ENCODE measurements around the gene RPN1.
A peak's percentile ranks its signal among the peaks of the same experiment; 100 is the strongest.
"Not testable (repeated sequence)": the region's sequence is repeated elsewhere in the genome, so short reads cannot be mapped to it uniquely, and the experiment has no call there.

Gene RPN1

GRCh38 chr3:128588147-128588546 lies 62.5 kb downstream of the RPN1 start:
- H3K4me3 Mint-ChIP-seq = no peak overlapping the region

GRCh38 chr3:128587391-128587790 lies 63.2 kb downstream of the RPN1 start:
- Mint-ChIP-seq H3K4me1 (ENCODE audit: low read depth) (peaks cover 7% of the 10 kb centered on the region), H3K36me3 (ENCODE audit: low read depth) (no peaks in the 10 kb centered on the region), H3K27ac (no peak overlapping the region), H3K4me3 (no peak overlapping the region), H3K27me3 (ENCODE audit: low read depth) (peaks cover 2% of the 10 kb centered on the region), H3K9me3 (peaks cover 5% of the 10 kb centered on the region)
- DNase-seq (ENCODE audit: low spot score) = no peak

More at GRCh38 chr3:128588147-128588546, 62.5 kb downstream of the RPN1 start:
- H3K9me3 Mint-ChIP-seq = peaks cover 5% of the 10 kb centered on the region
- peaks cover 7% of the 10 kb centered on the region for H3K4me1 Mint-ChIP-seq (ENCODE audit: low read depth)
- no peak overlapping the region for H3K27ac Mint-ChIP-seq
- no peak for DNase-seq (ENCODE audit: low spot score)
- peaks cover 2% of the 10 kb centered on the region for H3K27me3 Mint-ChIP-seq (ENCODE audit: low read depth)
- H3K36me3 Mint-ChIP-seq (ENCODE audit: low read depth) = no peaks in the 10 kb centered on the region

- H3K27ac Mint-ChIP-seq; H3K4me3 Mint-ChIP-seq; H3K9me3 Mint-ChIP-seq; H3K4me1 Mint-ChIP-seq (ENCODE audit: low read depth); DNase-seq (ENCODE audit: low spot score); H3K36me3 Mint-ChIP-seq (ENCODE audit: low read depth); H3K27me3 Mint-ChIP-seq (ENCODE audit: low read depth): not testable (repeated sequence)
These were observed 63.7 kb downstream of the RPN1 start for GRCh38 chr3:128586932-128587331.

- not testable (repeated sequence) for H3K27me3 Mint-ChIP-seq (ENCODE audit: low read depth); H3K36me3 Mint-ChIP-seq (ENCODE audit: low read depth); H3K9me3 Mint-ChIP-seq; DNase-seq (ENCODE audit: low spot score); H3K27ac Mint-ChIP-seq; H3K4me1 Mint-ChIP-seq (ENCODE audit: low read depth); H3K4me3 Mint-ChIP-seq
These were observed 64.2 kb downstream of the RPN1 start for GRCh38 chr3:128586391-128586790.

- Mint-ChIP-seq H3K9me3 (peaks cover 5% of the 10 kb centered on the region), H3K27me3 (ENCODE audit: low read depth) (no peaks in the 10 kb centered on the region), H3K4me3 (no peak overlapping the region), H3K27ac (no peak overlapping the region), H3K36me3 (ENCODE audit: low read depth) (no peaks in the 10 kb centered on the region), H3K4me1 (ENCODE audit: low read depth) (peaks cover 7% of the 10 kb centered on the region)
- DNase-seq (ENCODE audit: low spot score) = no peak
These were observed 64.6 kb downstream of the RPN1 start for GRCh38 chr3:128585974-128586373.

GRCh38 chr3:128585189-128585588 lies 65.4 kb downstream of the RPN1 start:
- Mint-ChIP-seq H3K27me3 (ENCODE audit: low read depth) (no peaks in the 10 kb centered on the region), H3K27ac (no peak overlapping the region), H3K4me1 (ENCODE audit: low read depth) (peaks cover 7% of the 10 kb centered on the region), H3K4me3 (no peak overlapping the region), H3K9me3 (peaks cover 4% of the 10 kb centered on the region), H3K36me3 (ENCODE audit: low read depth) (no peaks in the 10 kb centered on the region)
- DNase-seq (ENCODE audit: low spot score) = no peak

GRCh38 chr3:128584412-128585020 lies 66.1 kb downstream of the RPN1 start:
- DNase-seq (ENCODE audit: low spot score) = peak; percentile 18
- no peak overlapping the region for H3K27ac Mint-ChIP-seq
- peaks cover 7% of the 10 kb centered on the region for H3K4me1 Mint-ChIP-seq (ENCODE audit: low read depth)
- no peak overlapping the region for H3K4me3 Mint-ChIP-seq
- no peaks in the 10 kb centered on the region for H3K9me3 Mint-ChIP-seq
- H3K36me3 Mint-ChIP-seq (ENCODE audit: low read depth) = no peaks in the 10 kb centered on the region
- H3K27me3 Mint-ChIP-seq (ENCODE audit: low read depth) = no peaks in the 10 kb centered on the region

- Mint-ChIP-seq H3K4me1 (ENCODE audit: low read depth) (no peaks in the 10 kb centered on the region), H3K27me3 (ENCODE audit: low read depth) (no peaks in the 10 kb centered on the region), H3K9me3 (no peaks in the 10 kb centered on the region), H3K36me3 (ENCODE audit: low read depth) (no peaks in the 10 kb centered on the region), H3K4me3 (no peak overlapping the region), H3K27ac (no peak overlapping the region)
- no peak for DNase-seq (ENCODE audit: low spot score)
These were observed 69.1 kb downstream of the RPN1 start for GRCh38 chr3:128581566-128581965.

GRCh38 chr3:128579927-128580326 lies 70.7 kb downstream of the RPN1 start:
- Mint-ChIP-seq H3K4me1 (ENCODE audit: low read depth) (no peaks in the 10 kb centered on the region), H3K4me3 (no peak overlapping the region), H3K9me3 (no peaks in the 10 kb centered on the region), H3K27me3 (ENCODE audit: low read depth) (no peaks in the 10 kb centered on the region), H3K27ac (no peak overlapping the region), H3K36me3 (ENCODE audit: low read depth) (no peaks in the 10 kb centered on the region)
- no peak for DNase-seq (ENCODE audit: low spot score)

GRCh38 chr3:128578346-128578745 lies 72.3 kb downstream of the RPN1 start:
- no peak for DNase-seq (ENCODE audit: low spot score)
- Mint-ChIP-seq H3K4me1 (ENCODE audit: low read depth) (peaks cover 5% of the 10 kb centered on the region), H3K4me3 (no peak overlapping the region), H3K36me3 (ENCODE audit: low read depth) (no peaks in the 10 kb centered on the region), H3K9me3 (no peaks in the 10 kb centered on the region), H3K27me3 (ENCODE audit: low read depth) (peaks cover 14% of the 10 kb centered on the region), H3K27ac (no peak overlapping the region)

- Mint-ChIP-seq H3K4me1 (ENCODE audit: low read depth) (peaks cover 10% of the 10 kb centered on the region), H3K27ac (no peak overlapping the region), H3K9me3 (no peaks in the 10 kb centered on the region), H3K27me3 (ENCODE audit: low read depth) (peaks cover 18% of the 10 kb centered on the region), H3K4me3 (no peak overlapping the region), H3K36me3 (ENCODE audit: low read depth) (no peaks in the 10 kb centered on the region)
- DNase-seq (ENCODE audit: low spot score) = no peak
These were observed 72.9 kb downstream of the RPN1 start for GRCh38 chr3:128577711-128578110.

GRCh38 chr3:128576290-128576689 lies 74.3 kb downstream of the RPN1 start:
- Mint-ChIP-seq H3K36me3 (ENCODE audit: low read depth) (no peaks in the 10 kb centered on the region), H3K9me3 (no peaks in the 10 kb centered on the region), H3K27me3 (ENCODE audit: low read depth) (peaks cover 24% of the 10 kb centered on the region), H3K4me3 (no peak overlapping the region), H3K27ac (no peak overlapping the region), H3K4me1 (ENCODE audit: low read depth) (peaks cover 15% of the 10 kb centered on the region)
- no peak for DNase-seq (ENCODE audit: low spot score)

GRCh38 chr3:128575777-128576176 lies 74.8 kb downstream of the RPN1 start:
- H3K27ac Mint-ChIP-seq = no peak overlapping the region

GRCh38 chr3:128573707-128574162 lies 76.9 kb downstream of the RPN1 start:
- DNase-seq (ENCODE audit: low spot score) = no peak

More at GRCh38 chr3:128575777-128576176, 74.8 kb downstream of the RPN1 start:
- no peak for DNase-seq (ENCODE audit: low spot score)
- Mint-ChIP-seq H3K27me3 (ENCODE audit: low read depth) (peaks cover 27% of the 10 kb centered on the region), H3K4me1 (ENCODE audit: low read depth) (peaks cover 15% of the 10 kb centered on the region), H3K9me3 (no peaks in the 10 kb centered on the region), H3K4me3 (no peak overlapping the region), H3K36me3 (ENCODE audit: low read depth) (no peaks in the 10 kb centered on the region)

GRCh38 chr3:128573160-128573559 lies 77.5 kb downstream of the RPN1 start:
- Mint-ChIP-seq H3K4me1 (ENCODE audit: low read depth) (peaks cover 15% of the 10 kb centered on the region), H3K27me3 (ENCODE audit: low read depth) (peaks cover 27% of the 10 kb centered on the region), H3K9me3 (no peaks in the 10 kb centered on the region), H3K4me3 (no peak overlapping the region), H3K27ac (no peak overlapping the region), H3K36me3 (ENCODE audit: low read depth) (no peaks in the 10 kb centered on the region)
- DNase-seq (ENCODE audit: low spot score) = no peak

More at GRCh38 chr3:128573707-128574162, 76.9 kb downstream of the RPN1 start:
- Mint-ChIP-seq H3K4me3 (no peak overlapping the region), H3K4me1 (ENCODE audit: low read depth) (peaks cover 15% of the 10 kb centered on the region), H3K27ac (no peak overlapping the region), H3K36me3 (ENCODE audit: low read depth) (no peaks in the 10 kb centered on the region), H3K27me3 (ENCODE audit: low read depth) (peaks cover 27% of the 10 kb centered on the region), H3K9me3 (no peaks in the 10 kb centered on the region)
